GM23248 (cell line): Measurements from ENCODE around the gene PLD4.

Source experiments
- EZH2 ChIP-seq: fragments of 200-600 bp; sonication (generic); IDR thresholded peaks from 2 replicates; pipeline ENCODE4 v1.6.1; 2018; ENCODE audit warnings: antibody characterized with exemption, mild to moderate bottlenecking; ENCODE audit not compliant: insufficient read depth, poor library complexity, severe bottlenecking
- EZH2phosphoT487 ChIP-seq: fragments of 200-600 bp; sonication (generic); IDR thresholded peaks from 2 replicates; pipeline ENCODE4 v1.6.1; 2018; ENCODE audit warnings: antibody characterized with exemption, moderate library complexity, mild to moderate bottlenecking, low read depth; ENCODE audit not compliant: insufficient read depth

- no peak for TF ChIP-seq EZH2phosphoT487
- TF ChIP-seq EZH2, result no peak
Observed at GRCh38 chr14:104897330-104898194, 27.1 kb upstream of the PLD4 start.
